Transverse colon (tissue), 4 donors: ENCODE results near the gene XYLT1.

ENCODE experiments used
- EP300 ChIP-seq: sonication (generic); formaldehyde crosslinking; IDR thresholded peaks from one replicate; pipeline ENCODE4 v1.6.1; 2017; ENCODE audit warnings: antibody characterized with exemption, low read depth
- POLR2A ChIP-seq: fragments of 450-650 bp; IDR thresholded peaks from one replicate; pipeline ENCODE4 v1.6.1; 2016; ENCODE audit warnings: antibody characterized with exemption, mild to moderate bottlenecking, moderate library complexity
- POLR2AphosphoS5 ChIP-seq, 3 donors: sonication (generic); formaldehyde crosslinking; IDR thresholded peaks; one replicate each; pipeline ENCODE4 v1.6.1; 2016; ENCODE audit warnings: antibody characterized with exemption in 3 of 3
- TF ChIP-seq, protein P1 (sequence below), 5 experiments: fragments of 200-600 bp in 3 of 5; fragments of 450-650 bp in 2 of 5; sonication (generic) in 3 of 5; IDR thresholded peaks; 1 replicate in 2 of 5; 2 replicates in 3 of 5; pipeline ENCODE4 v1.5.1; 2016 to 2017; ENCODE audit warnings: antibody characterized with exemption in 5 of 5, inconsistent platforms in 3 of 5, mild to moderate bottlenecking in 2 of 5, moderate library complexity in 1 of 5

DNA sequence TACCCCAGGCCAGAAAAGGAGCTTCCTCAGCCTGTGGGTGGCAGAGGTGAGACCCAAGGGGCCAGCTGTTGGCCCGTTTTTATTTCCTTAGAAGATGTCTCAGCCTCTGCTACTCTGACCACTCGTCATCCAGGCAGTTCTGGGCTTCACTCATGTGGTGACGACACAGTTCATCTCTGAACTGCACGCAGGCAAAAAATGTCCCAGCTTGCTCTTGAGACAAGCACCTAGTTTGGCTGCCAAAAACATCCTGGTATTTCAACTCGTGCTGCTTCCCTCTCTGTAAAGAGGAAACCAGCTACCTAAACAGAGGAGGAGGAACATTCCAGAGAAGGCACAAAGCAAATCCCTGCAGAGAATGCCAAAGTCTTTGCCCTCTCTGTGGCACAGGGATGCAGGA, 125.7 kb downstream of the XYLT1 start:
- TF ChIP-seq POLR2A = no peak
- TF ChIP-seq, protein P1, sequence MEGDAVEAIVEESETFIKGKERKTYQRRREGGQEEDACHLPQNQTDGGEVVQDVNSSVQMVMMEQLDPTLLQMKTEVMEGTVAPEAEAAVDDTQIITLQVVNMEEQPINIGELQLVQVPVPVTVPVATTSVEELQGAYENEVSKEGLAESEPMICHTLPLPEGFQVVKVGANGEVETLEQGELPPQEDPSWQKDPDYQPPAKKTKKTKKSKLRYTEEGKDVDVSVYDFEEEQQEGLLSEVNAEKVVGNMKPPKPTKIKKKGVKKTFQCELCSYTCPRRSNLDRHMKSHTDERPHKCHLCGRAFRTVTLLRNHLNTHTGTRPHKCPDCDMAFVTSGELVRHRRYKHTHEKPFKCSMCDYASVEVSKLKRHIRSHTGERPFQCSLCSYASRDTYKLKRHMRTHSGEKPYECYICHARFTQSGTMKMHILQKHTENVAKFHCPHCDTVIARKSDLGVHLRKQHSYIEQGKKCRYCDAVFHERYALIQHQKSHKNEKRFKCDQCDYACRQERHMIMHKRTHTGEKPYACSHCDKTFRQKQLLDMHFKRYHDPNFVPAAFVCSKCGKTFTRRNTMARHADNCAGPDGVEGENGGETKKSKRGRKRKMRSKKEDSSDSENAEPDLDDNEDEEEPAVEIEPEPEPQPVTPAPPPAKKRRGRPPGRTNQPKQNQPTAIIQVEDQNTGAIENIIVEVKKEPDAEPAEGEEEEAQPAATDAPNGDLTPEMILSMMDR (IDR thresholded peaks at IDR 0.05) = no peak
- peak; percentile 24 to 73 (median 73) for TF ChIP-seq POLR2AphosphoS5 (IDR thresholded peaks at IDR 0.05)
- peak; percentile 88 for TF ChIP-seq EP300
